Thyroid gland (tissue), 4 donors: Measurements from ENCODE around the gene ZDHHC3.

ENCODE experiments used
- CTCF ChIP-seq, 6 experiments: fragments of 200-600 bp in 3 of 6; fragments of 450-650 bp in 3 of 6; sonication (generic) in 3 of 6; IDR thresholded peaks; one replicate each; pipeline ENCODE4 v1.5.1; 2016 to 2019; ENCODE audit warnings: antibody characterized with exemption in 6 of 6, mild to moderate bottlenecking in 2 of 6, inconsistent platforms in 1 of 6, moderate library complexity in 1 of 6
- POLR2A ChIP-seq, 2 donors: fragments of 450-650 bp; IDR thresholded peaks; one replicate each; pipeline ENCODE4 v1.6.1; 2017; ENCODE audit warnings: antibody characterized with exemption in 2 of 2, mild to moderate bottlenecking in 2 of 2, moderate library complexity in 1 of 2

GRCh38 chr3:44923632-44924456, 52.1 kb downstream of the ZDHHC3 start:
- TF ChIP-seq CTCF (IDR thresholded peaks at IDR 0.05), result no peak
- no peak for TF ChIP-seq POLR2A (IDR thresholded peaks at IDR 0.05)
